HUES64 (cell line): ENCODE data around the gene TERF2IP.

Experiments used
- H3K27ac ChIP-seq: 2 replicates; pipeline ENCODE4 v1.7.0; 2013; ENCODE audit warnings: low read depth, low read length, inconsistent platforms
- H3K27me3 ChIP-seq: 2 replicates; pipeline ENCODE4 v1.6.1; 2013; ENCODE audit warnings: mild to moderate bottlenecking, low read length; ENCODE audit not compliant: insufficient read depth
- H3K36me3 ChIP-seq: 2 replicates; pipeline ENCODE4 v1.6.1; 2013; ENCODE audit warnings: mild to moderate bottlenecking, low read length; ENCODE audit not compliant: insufficient read depth
- H3K4me1 ChIP-seq: 2 replicates; pipeline ENCODE4 v1.6.1; 2013; ENCODE audit warnings: mild to moderate bottlenecking, low read length, moderate library complexity; ENCODE audit not compliant: insufficient read depth
- H3K4me3 ChIP-seq: 2 replicates; pipeline ENCODE4 v1.5.1; 2013; ENCODE audit warnings: mild to moderate bottlenecking, low read length, moderate library complexity
- H3K9ac ChIP-seq: 2 replicates; pipeline ENCODE4 v1.6.1; 2013; ENCODE audit warnings: mild to moderate bottlenecking, low read depth, low read length
- H3K9me3 ChIP-seq: 2 replicates; pipeline ENCODE4 v1.6.1; 2013; ENCODE audit warnings: low read depth, low read length; ENCODE audit not compliant: insufficient read depth
- WGBS: fragments of 150-250, 120-280 bp; methylation state at CpG from one replicate; pipeline ENCODE4 v1.1.7; 2013; ENCODE audit warnings: missing lambda C conversion rate; 5-methylcytosine and 5-hydroxymethylcytosine counted together

Gene TERF2IP

DNA sequence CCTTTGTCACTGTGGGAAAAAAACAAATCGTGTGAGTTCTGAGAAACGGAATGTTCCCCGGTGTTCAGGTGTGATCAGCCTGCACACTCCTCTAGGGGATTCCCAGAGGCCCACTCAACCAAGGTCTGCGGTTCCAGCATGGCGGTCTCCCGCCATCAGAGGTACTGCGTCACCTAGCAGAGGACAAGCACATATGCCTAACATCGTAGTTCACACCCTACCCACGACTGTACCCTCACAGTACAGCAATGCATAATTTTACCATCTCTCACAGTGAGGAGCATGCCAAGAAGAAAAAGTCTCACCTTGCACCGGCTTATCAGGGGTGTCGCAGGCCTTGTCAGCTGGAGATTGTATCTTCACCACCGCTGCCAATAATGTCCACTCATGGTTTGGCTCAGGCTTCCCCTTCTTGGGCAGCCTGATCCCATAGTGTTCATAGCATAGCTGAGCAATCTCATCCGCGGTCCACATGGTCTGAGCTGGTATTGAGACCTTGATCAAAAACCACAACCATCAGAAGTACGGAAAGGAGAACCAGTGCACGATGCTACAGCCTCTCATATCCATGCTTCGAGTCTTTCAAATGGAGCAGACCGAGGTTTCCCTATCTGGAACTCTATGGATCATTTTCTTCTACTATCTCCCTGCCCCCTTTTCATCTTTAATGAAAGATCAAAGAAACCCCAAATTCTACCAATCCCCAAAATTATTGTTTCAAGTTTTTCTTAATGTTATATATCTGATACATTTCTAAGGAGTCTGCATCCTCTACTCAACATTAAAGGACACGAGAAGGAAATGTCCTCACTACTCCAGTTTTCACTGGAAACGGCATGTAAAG, 27.0 kb upstream of the TERF2IP start:
- Histone ChIP-seq H3K9me3 (no peaks in the 10 kb centered on the region), H3K36me3 (peaks cover 51% of the 10 kb centered on the region), H3K27me3 (no peaks in the 10 kb centered on the region), H3K9ac (no peak overlapping the region), H3K27ac (no peak overlapping the region), H3K4me1 (peaks cover 12% of the 10 kb centered on the region; the same call in 1 of the 2 replicates), H3K4me3 (no peak overlapping the region)
- 95% methylated on average over 20 of the region's 20 CpGs for WGBS

DNA sequence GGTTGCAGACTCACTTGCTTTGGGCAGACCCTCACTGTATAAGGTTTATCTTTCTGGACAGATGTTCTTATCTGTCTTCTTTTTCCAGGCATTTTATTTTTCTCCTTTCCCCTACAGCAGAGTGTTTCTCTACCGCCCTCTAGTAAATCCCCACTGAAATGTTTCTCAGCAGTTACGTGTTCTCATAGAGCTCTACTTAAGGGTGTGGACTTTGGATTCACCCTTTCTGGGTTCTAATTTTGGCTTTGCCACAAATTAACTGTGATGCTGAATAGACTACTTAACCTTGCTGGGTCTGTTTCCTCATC, 26.4 kb upstream of the TERF2IP start:
- Histone ChIP-seq H3K4me3 (no peak overlapping the region), H3K27ac (no peak overlapping the region), H3K4me1 (peaks cover 12% of the 10 kb centered on the region; the same call in 1 of the 2 replicates), H3K9me3 (no peaks in the 10 kb centered on the region), H3K27me3 (no peaks in the 10 kb centered on the region), H3K9ac (no peak overlapping the region), H3K36me3 (peaks cover 52% of the 10 kb centered on the region)
- 53% methylated on average over 2 of the region's 2 CpGs for WGBS

DNA sequence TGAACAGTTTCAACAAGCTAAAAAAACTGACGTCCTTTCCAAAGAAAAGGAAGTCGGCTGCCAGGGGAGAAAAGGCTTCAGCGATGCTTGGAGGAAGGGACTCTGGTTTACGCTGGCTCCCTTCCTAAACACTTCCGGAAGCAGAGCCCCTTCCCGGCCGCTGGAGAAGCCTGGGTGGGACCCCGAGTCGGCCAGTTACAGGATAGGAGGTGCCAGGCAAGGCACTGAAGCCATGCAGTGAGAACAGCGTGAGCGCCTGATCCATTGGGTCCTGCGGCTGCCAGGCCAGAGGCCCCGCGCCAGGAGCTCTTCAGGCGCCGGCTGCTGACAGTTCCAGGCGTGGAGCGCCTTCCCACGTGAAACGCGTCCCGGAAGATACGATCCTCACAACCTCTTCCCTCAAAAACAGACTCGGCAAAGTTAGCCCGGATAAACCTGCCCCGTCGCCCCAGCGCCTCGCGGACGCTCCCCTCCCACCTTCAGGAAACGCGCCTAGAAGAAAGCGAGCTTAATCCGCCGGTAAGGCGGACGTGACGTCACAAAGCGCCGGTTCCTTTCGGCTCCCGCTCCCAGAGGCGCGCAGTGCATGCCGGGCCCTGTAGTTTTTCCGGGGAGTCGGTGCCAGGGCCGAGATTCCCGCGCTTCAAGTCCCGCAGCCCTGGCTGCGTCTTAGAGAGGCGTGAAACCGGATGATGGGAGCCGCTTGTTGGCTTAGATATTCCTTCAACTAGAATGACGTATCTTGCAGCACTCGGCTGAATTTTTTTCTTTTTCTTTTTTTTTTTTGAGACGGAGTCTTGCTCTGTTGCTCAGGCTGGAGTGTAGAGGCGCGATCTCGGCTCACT, 24.6 kb upstream of the TERF2IP start, which contains the start of gene ADAT1:
Gene ADAT1 (minus strand): TSS at position 521 of the 845 bp plus-strand sequence. CDS start 2,482 bp downstream, outside the sequence.
- Histone ChIP-seq H3K36me3 (peaks cover 52% of the 10 kb centered on the region), H3K27me3 (no peaks in the 10 kb centered on the region), H3K9ac (peak within 1 kb of the TSS; percentile 93), H3K27ac (peak within 1 kb of the TSS; percentile 91), H3K9me3 (no peaks in the 10 kb centered on the region), H3K4me3 (peak within 1 kb of the TSS; percentile 88), H3K4me1 (peaks cover 12% of the 10 kb centered on the region; the same call in 1 of the 2 replicates)
- WGBS, result 3% methylated on average over 62 of the region's 62 CpGs

DNA sequence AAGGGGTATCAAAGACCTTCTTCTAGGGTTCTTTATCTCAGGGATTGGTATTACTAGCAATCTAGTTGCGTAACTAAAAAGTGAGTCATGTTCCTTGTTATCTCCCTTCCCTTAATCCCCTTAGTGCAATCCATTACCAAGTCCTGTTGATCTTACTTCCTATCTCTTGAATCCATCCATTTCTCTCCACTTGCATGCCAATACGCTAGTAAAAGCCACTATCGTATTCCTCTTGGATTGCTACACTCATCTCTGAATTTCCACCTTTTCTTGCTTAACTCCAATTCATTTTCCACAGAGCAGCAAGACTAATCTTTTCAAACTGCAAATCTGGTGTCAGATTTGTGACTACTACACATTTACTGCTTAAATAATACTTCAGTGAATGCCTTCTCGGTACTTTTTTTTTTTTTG, 22.6 kb upstream of the TERF2IP start:
- Histone ChIP-seq H3K9ac (no peak overlapping the region), H3K36me3 (peaks cover 52% of the 10 kb centered on the region), H3K27ac (no peak overlapping the region), H3K4me3 (no peak overlapping the region), H3K4me1 (peaks cover 12% of the 10 kb centered on the region; the same call in 1 of the 2 replicates), H3K9me3 (no peaks in the 10 kb centered on the region), H3K27me3 (no peaks in the 10 kb centered on the region)
- 91% methylated on average over 4 of the region's 4 CpGs for WGBS

DNA sequence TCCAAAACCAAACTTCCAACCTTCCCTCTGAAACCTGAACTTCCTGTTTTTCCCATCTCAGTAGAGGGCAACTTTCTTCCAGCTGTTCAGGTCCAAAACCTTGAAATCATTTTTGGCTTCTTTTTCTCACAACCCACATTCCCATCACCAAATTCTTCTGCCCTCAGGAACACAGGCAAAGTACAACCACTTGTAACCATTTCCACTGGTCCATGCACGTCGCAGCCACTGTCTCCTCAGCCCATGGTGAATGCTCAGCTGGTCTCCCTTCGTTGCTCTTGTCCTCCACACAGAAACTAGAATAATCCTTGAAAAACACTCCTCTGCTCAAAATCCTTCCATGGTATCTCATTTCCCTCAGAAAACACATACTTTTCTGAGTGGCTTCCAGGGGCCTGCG, 20.8 kb upstream of the TERF2IP start:
- Histone ChIP-seq H3K9me3 (no peaks in the 10 kb centered on the region), H3K27me3 (no peaks in the 10 kb centered on the region), H3K4me3 (no peak overlapping the region), H3K36me3 (peaks cover 62% of the 10 kb centered on the region), H3K27ac (no peak overlapping the region), H3K9ac (no peak overlapping the region), H3K4me1 (peaks cover 6% of the 10 kb centered on the region; the same call in 1 of the 2 replicates)
- WGBS, result 94% methylated on average over 4 of the region's 4 CpGs

DNA sequence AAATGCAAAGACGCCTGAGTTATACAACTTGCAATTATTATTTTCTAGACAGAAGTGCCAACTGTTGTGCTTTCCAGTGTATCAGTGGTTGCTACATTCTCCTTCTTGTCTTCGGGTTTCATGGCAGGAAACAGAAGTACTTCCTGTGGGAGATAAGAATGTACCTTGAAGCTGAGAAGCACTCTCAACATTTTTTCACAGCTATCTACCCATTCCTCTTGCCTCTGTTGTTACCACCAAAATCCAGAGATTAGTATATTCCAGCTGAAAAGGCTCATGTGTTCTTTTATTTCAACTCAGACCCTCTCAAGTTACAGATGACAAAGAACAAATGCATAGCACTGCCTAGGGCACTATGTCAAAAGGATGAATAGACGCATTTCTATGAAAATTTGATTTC, 19.7 kb upstream of the TERF2IP start:
- no peaks in the 10 kb centered on the region for H3K9me3 ChIP-seq
- H3K36me3 ChIP-seq, result peaks cover 71% of the 10 kb centered on the region
- H3K4me1 ChIP-seq, result no peaks in the 10 kb centered on the region
- no peaks in the 10 kb centered on the region for H3K27me3 ChIP-seq
- no peak overlapping the region for H3K27ac ChIP-seq
- 97% methylated on average over 3 of the region's 3 CpGs for WGBS
- no peak overlapping the region for H3K4me3 ChIP-seq
- no peak overlapping the region for H3K9ac ChIP-seq

DNA sequence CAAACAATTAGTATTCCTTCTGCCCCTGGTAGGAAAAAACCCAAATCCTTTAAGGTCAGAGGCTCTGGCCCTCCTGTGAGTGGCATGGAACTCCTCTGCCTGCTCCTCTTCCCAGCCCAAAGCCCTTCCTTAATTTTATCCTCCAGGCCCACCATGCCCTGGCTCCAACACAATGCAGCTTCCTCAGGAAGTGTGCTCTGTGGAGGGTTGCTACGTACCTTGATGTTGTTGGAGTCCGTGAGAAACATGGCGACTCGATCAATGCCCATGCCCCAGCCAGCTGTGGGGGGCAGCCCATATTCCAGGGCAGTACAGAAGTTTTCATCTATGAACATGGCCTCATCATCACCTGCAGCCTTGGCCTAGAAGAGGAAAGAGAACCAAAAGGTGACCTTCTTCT, 19.2 kb upstream of the TERF2IP start:
- H3K9ac ChIP-seq, result no peak overlapping the region
- no peak overlapping the region for H3K27ac ChIP-seq
- no peaks in the 10 kb centered on the region for H3K27me3 ChIP-seq
- H3K4me3 ChIP-seq, result no peak overlapping the region
- no peaks in the 10 kb centered on the region for H3K4me1 ChIP-seq
- H3K36me3 ChIP-seq, result peaks cover 76% of the 10 kb centered on the region
- no peaks in the 10 kb centered on the region for H3K9me3 ChIP-seq
- 99% methylated on average over 4 of the region's 4 CpGs for WGBS

DNA sequence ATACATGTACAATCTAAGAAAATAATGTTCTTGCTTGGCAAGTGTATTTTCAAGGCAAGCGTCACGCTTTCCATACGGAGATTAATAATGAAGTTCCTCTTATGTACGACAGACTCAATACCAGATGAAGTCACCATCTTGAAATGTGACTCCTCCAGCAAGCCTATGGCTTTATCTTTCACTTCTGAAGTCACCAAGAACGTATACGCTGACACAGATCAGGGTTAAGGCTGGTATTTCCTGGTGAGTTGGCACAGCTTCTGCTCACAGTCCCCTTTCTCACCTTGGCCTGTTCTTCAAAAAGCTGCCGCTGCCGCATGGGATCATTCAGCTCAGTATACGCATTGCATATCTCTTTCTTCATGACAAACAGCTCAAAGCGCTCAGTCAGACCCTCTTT, 18.4 kb upstream of the TERF2IP start:
- 96% methylated on average over 10 of the region's 10 CpGs for WGBS
- no peaks in the 10 kb centered on the region for H3K4me1 ChIP-seq
- H3K27ac ChIP-seq, result no peak overlapping the region
- H3K9me3 ChIP-seq, result no peaks in the 10 kb centered on the region
- H3K9ac ChIP-seq, result no peak overlapping the region
- H3K36me3 ChIP-seq, result peaks cover 84% of the 10 kb centered on the region
- H3K4me3 ChIP-seq, result no peak overlapping the region
- no peaks in the 10 kb centered on the region for H3K27me3 ChIP-seq

DNA sequence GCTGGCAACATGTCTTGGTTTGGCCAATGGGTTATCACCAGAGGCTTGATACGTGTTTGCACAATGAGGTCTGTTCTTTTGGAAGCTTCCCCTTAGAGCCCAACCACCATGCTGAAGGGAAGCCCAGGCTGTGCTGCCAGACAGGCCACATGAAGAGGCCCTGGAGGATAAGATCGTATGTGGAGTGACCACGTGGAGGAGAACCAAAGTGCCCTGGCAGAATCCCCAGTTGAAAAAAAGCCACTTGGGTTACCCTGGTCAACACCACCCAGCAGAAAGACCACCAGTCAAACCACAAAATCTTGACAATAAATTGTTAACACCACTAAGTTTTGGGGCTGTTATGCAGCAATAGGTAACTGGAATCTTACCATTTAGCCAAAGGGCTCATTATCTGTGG, 17.5 kb upstream of the TERF2IP start:
- Histone ChIP-seq H3K9ac (no peak overlapping the region), H3K4me3 (no peak overlapping the region), H3K9me3 (no peaks in the 10 kb centered on the region), H3K27me3 (no peaks in the 10 kb centered on the region), H3K27ac (no peak overlapping the region), H3K36me3 (peaks cover 93% of the 10 kb centered on the region), H3K4me1 (no peaks in the 10 kb centered on the region)
- 98% methylated on average over 3 of the region's 3 CpGs for WGBS

DNA sequence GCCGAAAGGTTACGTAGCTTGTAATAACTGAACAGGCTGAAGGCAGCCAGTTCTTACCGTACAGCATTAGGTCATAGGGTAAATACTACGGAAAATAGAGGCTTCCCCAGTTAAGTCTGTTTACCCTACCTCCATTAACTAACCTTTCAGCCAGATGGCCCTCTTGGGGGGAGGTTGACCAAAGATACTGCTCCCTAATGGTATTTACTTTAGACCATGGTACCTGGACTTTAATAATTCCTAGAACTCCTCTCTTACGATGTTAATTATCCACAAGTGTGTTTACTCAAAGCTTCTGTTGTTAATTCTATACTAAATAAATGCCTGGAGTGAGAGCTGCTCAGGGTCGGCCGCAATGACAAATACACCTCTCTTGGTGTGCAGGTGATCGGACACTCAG, 14.7 kb upstream of the TERF2IP start:
- Histone ChIP-seq H3K36me3 (peaks cover 97% of the 10 kb centered on the region), H3K9me3 (no peaks in the 10 kb centered on the region), H3K27ac (no peak overlapping the region), H3K4me1 (no peaks in the 10 kb centered on the region), H3K27me3 (no peaks in the 10 kb centered on the region), H3K4me3 (no peak overlapping the region), H3K9ac (no peak overlapping the region)
- WGBS, result 94% methylated on average over 7 of the region's 8 CpGs

DNA sequence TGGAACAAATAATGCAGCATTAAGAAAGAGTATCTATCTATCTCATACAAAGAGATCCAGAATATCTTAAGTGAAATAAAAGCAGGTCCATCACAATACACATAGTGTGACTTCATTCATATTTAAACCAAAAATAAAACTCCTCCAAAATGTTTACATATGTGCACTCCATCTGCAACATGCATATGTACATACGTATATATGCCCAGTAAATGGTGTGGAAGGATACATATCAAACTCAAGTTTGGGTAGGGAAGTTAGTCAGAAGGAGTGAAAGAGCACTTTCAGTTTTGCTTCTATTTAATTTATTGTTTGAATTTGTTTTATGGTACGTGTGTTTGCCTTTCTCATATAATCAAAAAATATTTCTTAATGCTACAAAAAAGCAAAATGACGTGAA, 12.5 kb upstream of the TERF2IP start:
- Histone ChIP-seq H3K27ac (no peak overlapping the region), H3K36me3 (peaks cover 96% of the 10 kb centered on the region), H3K4me3 (no peak overlapping the region), H3K9me3 (no peaks in the 10 kb centered on the region), H3K9ac (no peak overlapping the region), H3K27me3 (no peaks in the 10 kb centered on the region), H3K4me1 (no peaks in the 10 kb centered on the region)
- 97% methylated on average over 2 of the region's 3 CpGs for WGBS
